ENCODE measurements around the gene NBEAL1.
A peak's percentile ranks its signal among the peaks of the same experiment; 100 is the strongest.
"Not testable (repeated sequence)": the region's sequence is repeated elsewhere in the genome, so short reads cannot be mapped to it uniquely, and the experiment has no call there.

Gene NBEAL1
- total RNA-seq = 31.8 to 39.8 (median 37.3) reads per million in 3 donors

DNA sequence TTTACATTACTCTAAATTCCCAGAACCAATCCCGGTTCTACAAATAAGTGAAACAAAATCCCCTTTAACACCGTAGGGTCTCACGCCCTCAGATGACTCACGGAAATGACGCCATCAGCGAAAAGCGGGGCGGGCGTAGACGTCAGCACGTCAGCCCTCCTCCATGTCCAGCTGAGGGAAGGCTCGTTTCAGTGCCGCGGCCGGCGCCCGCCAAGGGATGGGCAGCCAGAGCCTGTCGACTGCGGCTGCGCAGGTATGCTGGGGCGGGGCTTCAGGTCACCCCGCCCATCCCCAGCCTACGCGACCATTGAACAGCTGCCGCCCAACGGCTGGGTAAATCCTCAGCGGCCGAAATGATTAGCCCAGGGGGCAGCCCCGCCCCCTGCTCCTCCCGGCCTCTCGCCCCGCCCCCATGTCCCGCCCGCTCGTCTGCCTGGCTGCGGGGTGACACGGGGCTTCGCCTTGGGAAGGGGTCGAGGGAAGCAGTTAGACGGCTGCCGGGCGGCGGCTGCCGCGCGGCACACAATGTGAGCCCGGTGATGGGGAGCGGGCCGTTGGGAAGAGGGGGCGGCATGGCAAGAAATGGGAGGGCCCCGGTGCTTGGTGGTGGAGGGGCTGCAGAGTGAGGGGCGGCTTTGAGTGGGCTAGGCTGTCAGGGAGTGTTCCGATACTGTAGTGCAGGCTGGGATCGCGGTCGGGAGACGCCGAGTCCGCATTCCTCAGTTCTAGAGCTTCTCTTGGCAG is at the start of gene NBEAL1:
Gene NBEAL1 (plus strand): TSS at position 420 of the 744 bp plus-strand sequence. CDS start 1,510 bp downstream, outside the sequence.
- Histone ChIP-seq H3K4me3 (ENCODE audit: insufficient read depth, low read depth, low read length, poor library complexity, severe bottlenecking) (peak within 1 kb of the TSS; percentile 73), H3K9me3 (ENCODE audit: control insufficient read depth, low read length) (no peaks in the 10 kb centered on the region)

DNA sequence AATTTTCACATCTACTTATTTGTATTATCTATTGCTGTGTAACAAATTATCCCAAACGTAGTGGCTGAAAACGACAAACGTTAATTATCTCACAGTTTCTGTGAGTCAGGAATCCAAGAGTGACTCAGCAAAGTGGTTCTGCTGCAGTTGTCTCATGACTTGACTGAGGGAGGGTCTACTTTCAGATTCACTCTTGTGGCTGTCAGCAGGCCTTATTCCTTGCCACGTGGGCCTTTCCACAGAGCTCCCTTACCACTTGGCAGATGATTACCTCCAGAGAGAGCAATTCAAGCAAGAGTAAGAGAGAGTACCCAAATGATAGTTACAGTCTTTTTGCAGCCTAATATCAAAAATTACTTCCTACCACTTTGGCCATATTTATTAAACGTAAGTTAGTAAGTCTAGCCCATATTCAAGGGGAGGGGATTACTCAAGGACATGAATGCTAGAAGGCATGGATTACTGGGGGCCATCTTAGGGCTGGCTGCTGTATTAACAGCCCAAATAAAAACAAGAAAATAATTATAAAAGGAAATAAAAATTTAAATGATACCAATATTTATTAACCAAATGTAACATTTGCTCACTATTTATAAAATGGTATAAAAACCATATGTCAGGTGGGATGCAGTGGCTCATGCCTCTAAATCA is 48.7 kb upstream of the NBEAL1 start:
- Histone ChIP-seq H3K9me3 (ENCODE audit: control insufficient read depth, low read length) (no peaks in the 10 kb centered on the region), H3K27me3 (replicated peaks; ENCODE audit: control insufficient read depth, insufficient read depth, low read length, poor library complexity, severe bottlenecking) (no peaks in the 10 kb centered on the region), H3K4me3 (ENCODE audit: insufficient read depth, low read depth, low read length, poor library complexity, severe bottlenecking) (no peak overlapping the region), H3K27ac (ENCODE audit: insufficient read depth, low read length, poor library complexity, severe bottlenecking) (no peak overlapping the region), H3K4me1 (ENCODE audit: control insufficient read depth, insufficient read depth, low read length, poor library complexity, severe bottlenecking) (no peaks in the 10 kb centered on the region), H3K36me3 (ENCODE audit: control insufficient read depth, insufficient read depth, low read length) (no peaks in the 10 kb centered on the region)
- no peak for DNase-seq

More for the DNA sequence above, at the start of gene NBEAL1:
- peak within 1 kb of the TSS; percentile 75 for H3K27ac ChIP-seq (ENCODE audit: insufficient read depth, low read length, poor library complexity, severe bottlenecking)
- H3K27me3 ChIP-seq (replicated peaks; ENCODE audit: control insufficient read depth, insufficient read depth, low read length, poor library complexity, severe bottlenecking) = no peaks in the 10 kb centered on the region
- H3K4me1 ChIP-seq (ENCODE audit: control insufficient read depth, insufficient read depth, low read length, poor library complexity, severe bottlenecking) = no peaks in the 10 kb centered on the region
- H3K36me3 ChIP-seq (ENCODE audit: control insufficient read depth, insufficient read depth, low read length) = no peaks in the 10 kb centered on the region
- DNase-seq = peak; percentile 95 to 98 (median 97)

DNA sequence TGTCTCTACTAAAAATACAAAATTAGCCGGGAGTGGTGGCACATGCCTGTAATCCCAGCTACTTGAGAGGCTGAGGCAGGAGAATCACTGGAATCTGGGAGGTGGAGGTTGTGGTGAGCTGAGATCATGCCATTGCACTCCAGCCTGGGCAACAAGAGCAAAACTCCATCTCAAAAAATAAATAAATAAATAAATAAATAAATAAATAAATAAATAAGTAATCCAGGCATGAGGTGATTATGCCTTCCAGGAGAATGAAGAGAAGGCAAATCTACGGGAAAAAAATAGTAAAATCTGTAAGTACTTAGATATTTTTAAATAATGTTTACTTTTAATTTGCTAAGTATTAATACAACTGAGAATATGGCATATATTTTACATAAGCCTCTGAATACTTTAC is 45.3 kb upstream of the NBEAL1 start:
- H3K36me3 ChIP-seq (ENCODE audit: control insufficient read depth, insufficient read depth, low read length); H3K9me3 ChIP-seq (ENCODE audit: control insufficient read depth, low read length); H3K4me3 ChIP-seq (ENCODE audit: insufficient read depth, low read depth, low read length, poor library complexity, severe bottlenecking); DNase-seq; H3K27ac ChIP-seq (ENCODE audit: insufficient read depth, low read length, poor library complexity, severe bottlenecking); H3K4me1 ChIP-seq (ENCODE audit: control insufficient read depth, insufficient read depth, low read length, poor library complexity, severe bottlenecking); H3K27me3 ChIP-seq (replicated peaks; ENCODE audit: control insufficient read depth, insufficient read depth, low read length, poor library complexity, severe bottlenecking): not testable (repeated sequence)

DNA sequence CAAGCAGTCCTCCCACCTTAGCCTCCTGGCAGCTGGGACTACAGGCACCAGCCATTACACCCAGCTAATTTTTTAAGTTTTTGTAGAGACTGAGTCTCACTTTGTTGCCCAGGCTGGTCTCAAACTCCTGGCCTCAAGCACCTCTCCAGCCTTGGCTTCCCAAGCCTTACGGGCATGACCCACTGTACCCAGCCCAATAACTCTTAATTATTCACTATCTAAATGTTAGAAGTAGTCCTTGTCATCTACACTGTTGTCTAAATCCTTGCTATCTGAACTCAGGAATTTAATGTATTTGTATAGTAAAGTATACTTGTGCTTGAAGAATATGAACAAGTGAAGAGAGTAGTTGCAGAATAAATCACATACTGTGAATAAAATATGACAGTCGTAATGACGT is 37.9 kb upstream of the NBEAL1 start:
- Histone ChIP-seq H3K9me3 (ENCODE audit: control insufficient read depth, low read length) (no peaks in the 10 kb centered on the region), H3K27ac (ENCODE audit: insufficient read depth, low read length, poor library complexity, severe bottlenecking) (no peak overlapping the region), H3K4me3 (ENCODE audit: insufficient read depth, low read depth, low read length, poor library complexity, severe bottlenecking) (no peak overlapping the region), H3K4me1 (ENCODE audit: control insufficient read depth, insufficient read depth, low read length, poor library complexity, severe bottlenecking) (no peaks in the 10 kb centered on the region), H3K27me3 (replicated peaks; ENCODE audit: control insufficient read depth, insufficient read depth, low read length, poor library complexity, severe bottlenecking) (no peaks in the 10 kb centered on the region), H3K36me3 (ENCODE audit: control insufficient read depth, insufficient read depth, low read length) (peaks cover 4% of the 10 kb centered on the region)
- DNase-seq = no peak

DNA sequence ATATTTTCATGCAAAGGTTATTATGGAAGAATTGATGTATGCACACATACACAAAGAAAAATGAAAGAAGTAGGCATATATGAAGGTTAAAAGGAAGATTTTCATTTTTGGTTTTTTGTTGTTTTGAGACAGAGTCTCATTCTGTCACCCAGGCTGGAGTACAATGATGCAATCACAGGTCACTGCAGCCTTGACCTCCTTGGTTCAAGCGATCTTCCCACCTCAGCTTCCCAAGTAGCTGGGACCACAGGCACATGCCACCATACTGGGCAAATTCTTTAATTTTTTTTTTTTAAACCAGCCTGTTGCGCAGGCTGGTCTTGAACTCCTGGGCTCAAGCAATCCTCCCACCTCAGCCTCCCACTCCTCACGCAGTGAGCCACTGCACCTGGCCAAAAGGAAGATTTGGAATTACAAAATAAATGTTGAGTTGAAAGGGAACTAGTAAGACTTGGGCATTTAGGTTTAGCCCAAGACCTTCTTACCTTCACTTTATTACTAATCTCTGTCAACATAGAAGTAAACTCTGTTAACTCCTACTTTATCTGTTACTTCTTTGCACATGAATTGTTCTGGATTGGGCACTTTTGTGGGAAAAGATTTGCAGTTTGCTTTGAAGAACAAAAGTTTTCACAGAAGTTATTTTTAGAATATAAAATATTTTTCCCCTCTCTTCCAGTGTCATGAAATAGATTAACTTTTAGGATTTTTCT is 31.7 kb upstream of the NBEAL1 start:
- Histone ChIP-seq H3K9me3 (ENCODE audit: control insufficient read depth, low read length) (no peaks in the 10 kb centered on the region), H3K4me1 (ENCODE audit: control insufficient read depth, insufficient read depth, low read length, poor library complexity, severe bottlenecking) (no peaks in the 10 kb centered on the region), H3K27me3 (replicated peaks; ENCODE audit: control insufficient read depth, insufficient read depth, low read length, poor library complexity, severe bottlenecking) (no peaks in the 10 kb centered on the region), H3K4me3 (ENCODE audit: insufficient read depth, low read depth, low read length, poor library complexity, severe bottlenecking) (no peak overlapping the region), H3K36me3 (ENCODE audit: control insufficient read depth, insufficient read depth, low read length) (peaks cover 4% of the 10 kb centered on the region), H3K27ac (ENCODE audit: insufficient read depth, low read length, poor library complexity, severe bottlenecking) (no peak overlapping the region)
- DNase-seq = no peak

DNA sequence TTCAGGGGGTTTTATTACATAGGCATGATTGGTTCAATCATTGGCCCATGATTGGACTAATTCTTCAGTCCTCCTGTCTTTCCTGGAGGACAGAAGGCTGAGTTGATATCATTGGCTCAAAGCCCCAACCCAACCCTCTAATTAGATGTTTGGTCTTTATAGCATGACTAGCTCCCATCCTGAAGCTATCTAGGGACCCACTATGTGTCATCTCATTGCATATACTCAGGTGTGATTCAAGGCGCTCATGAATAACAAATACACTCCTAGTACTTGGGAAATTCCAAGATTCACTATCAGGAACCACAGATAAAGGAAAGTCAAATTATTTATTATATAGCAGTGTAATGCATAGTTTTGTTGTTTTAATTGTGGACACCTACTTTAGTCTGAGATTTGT is 24.9 kb upstream of the NBEAL1 start:
- H3K27me3 ChIP-seq (replicated peaks; ENCODE audit: control insufficient read depth, insufficient read depth, low read length, poor library complexity, severe bottlenecking) = no peaks in the 10 kb centered on the region
- no peaks in the 10 kb centered on the region for H3K9me3 ChIP-seq (ENCODE audit: control insufficient read depth, low read length)
- no peak overlapping the region for H3K27ac ChIP-seq (ENCODE audit: insufficient read depth, low read length, poor library complexity, severe bottlenecking)
- no peak for DNase-seq
- H3K36me3 ChIP-seq (ENCODE audit: control insufficient read depth, insufficient read depth, low read length) = no peaks in the 10 kb centered on the region
- H3K4me3 ChIP-seq (ENCODE audit: insufficient read depth, low read depth, low read length, poor library complexity, severe bottlenecking) = no peak overlapping the region
- H3K4me1 ChIP-seq (ENCODE audit: control insufficient read depth, insufficient read depth, low read length, poor library complexity, severe bottlenecking) = no peaks in the 10 kb centered on the region

DNA sequence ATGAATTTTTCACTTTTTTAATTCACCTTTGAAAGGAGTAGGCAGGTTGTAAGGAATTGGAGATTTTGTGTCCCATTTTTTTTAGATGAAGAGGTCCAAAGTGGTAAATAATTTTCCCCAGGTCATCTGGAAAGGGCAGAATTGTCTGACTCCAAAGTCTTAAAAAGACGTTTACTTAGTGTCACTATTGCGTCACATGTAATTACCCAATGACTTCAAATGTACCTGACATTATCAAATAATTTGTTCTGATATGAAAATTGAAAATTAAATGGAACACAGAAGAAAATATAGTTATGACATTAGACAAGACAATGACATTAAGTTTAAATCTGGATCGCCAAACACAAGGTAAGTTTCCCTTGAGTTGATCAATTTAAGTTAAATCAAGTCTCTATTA is 24.2 kb upstream of the NBEAL1 start:
- Histone ChIP-seq H3K27me3 (replicated peaks; ENCODE audit: control insufficient read depth, insufficient read depth, low read length, poor library complexity, severe bottlenecking) (no peaks in the 10 kb centered on the region), H3K4me1 (ENCODE audit: control insufficient read depth, insufficient read depth, low read length, poor library complexity, severe bottlenecking) (no peaks in the 10 kb centered on the region), H3K4me3 (ENCODE audit: insufficient read depth, low read depth, low read length, poor library complexity, severe bottlenecking) (no peak overlapping the region), H3K9me3 (ENCODE audit: control insufficient read depth, low read length) (no peaks in the 10 kb centered on the region), H3K36me3 (ENCODE audit: control insufficient read depth, insufficient read depth, low read length) (no peaks in the 10 kb centered on the region), H3K27ac (ENCODE audit: insufficient read depth, low read length, poor library complexity, severe bottlenecking) (no peak overlapping the region)
- no peak for DNase-seq

DNA sequence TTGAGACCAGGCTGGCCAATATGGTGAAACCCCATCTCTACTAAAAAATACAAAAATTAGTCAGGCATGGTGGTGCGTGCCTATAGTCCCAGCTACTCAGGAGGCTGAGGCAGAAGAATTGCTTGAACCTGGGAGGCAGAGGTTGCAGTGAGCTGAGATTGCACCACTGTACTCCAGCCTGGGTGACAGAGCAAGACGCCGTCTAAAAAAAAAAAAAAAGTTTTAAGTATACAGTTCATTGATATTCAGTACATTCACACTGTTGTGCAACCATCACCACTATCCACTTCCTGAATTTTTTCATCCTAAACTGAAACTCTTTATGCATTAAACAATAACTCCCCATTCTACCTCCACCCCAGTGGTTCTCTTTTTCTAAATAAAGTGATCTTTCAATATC is 17.6 kb upstream of the NBEAL1 start:
- not testable (repeated sequence) for H3K27me3 ChIP-seq (replicated peaks; ENCODE audit: control insufficient read depth, insufficient read depth, low read length, poor library complexity, severe bottlenecking); DNase-seq; H3K9me3 ChIP-seq (ENCODE audit: control insufficient read depth, low read length); H3K4me3 ChIP-seq (ENCODE audit: insufficient read depth, low read depth, low read length, poor library complexity, severe bottlenecking); H3K4me1 ChIP-seq (ENCODE audit: control insufficient read depth, insufficient read depth, low read length, poor library complexity, severe bottlenecking); H3K36me3 ChIP-seq (ENCODE audit: control insufficient read depth, insufficient read depth, low read length); H3K27ac ChIP-seq (ENCODE audit: insufficient read depth, low read length, poor library complexity, severe bottlenecking)

DNA sequence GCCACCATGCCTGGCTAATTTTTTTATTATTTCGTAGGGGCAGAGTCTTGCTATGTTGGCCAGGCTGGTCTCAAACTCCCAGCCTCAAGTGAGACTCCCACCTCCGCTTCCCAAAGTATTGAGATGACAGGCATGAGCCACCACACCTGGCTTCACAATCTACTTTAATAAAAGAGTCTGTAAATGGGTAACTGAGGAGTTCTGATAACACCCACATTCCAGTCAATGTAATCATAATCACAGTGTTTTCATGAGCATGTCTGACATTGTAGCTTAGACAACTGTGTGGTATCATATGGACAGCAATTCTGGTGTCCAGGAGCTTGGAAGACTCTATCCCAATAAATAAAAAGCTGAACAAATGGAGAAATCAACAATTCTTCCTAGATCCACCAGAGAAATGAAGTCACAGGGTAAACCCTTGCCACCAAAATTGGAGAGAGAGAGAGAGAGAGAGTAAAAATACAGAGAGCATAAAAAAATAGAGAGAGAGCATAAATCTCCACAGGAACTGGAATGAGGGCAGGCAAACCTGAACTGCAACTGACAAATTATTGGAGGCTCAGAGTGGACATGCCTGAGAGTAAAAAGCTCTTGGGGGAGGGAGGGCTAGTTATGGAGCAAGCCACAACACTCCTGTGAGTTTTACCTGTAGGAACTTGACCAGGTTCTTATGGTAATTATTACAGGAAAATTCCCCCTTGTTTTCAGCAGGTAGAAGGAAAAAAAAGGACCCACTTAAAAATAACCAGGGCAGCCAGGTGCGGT is 12.4 kb upstream of the NBEAL1 start:
- Histone ChIP-seq H3K9me3 (ENCODE audit: control insufficient read depth, low read length) (no peaks in the 10 kb centered on the region), H3K27me3 (replicated peaks; ENCODE audit: control insufficient read depth, insufficient read depth, low read length, poor library complexity, severe bottlenecking) (no peaks in the 10 kb centered on the region), H3K4me3 (ENCODE audit: insufficient read depth, low read depth, low read length, poor library complexity, severe bottlenecking) (no peak overlapping the region), H3K4me1 (ENCODE audit: control insufficient read depth, insufficient read depth, low read length, poor library complexity, severe bottlenecking) (no peaks in the 10 kb centered on the region), H3K27ac (ENCODE audit: insufficient read depth, low read length, poor library complexity, severe bottlenecking) (no peak overlapping the region), H3K36me3 (ENCODE audit: control insufficient read depth, insufficient read depth, low read length) (no peaks in the 10 kb centered on the region)
- no peak for DNase-seq

Data from effector memory CD4-positive, alpha-beta T cell (primary cell).